ENCODE data around the gene GLIPR1L2.
A peak's percentile ranks its signal among the peaks of the same experiment; 100 is the strongest.
"Not testable (repeated sequence)": the region's sequence is repeated elsewhere in the genome, so short reads cannot be mapped to it uniquely, and the experiment has no call there.

The GLIPR1L2 gene

DNA sequence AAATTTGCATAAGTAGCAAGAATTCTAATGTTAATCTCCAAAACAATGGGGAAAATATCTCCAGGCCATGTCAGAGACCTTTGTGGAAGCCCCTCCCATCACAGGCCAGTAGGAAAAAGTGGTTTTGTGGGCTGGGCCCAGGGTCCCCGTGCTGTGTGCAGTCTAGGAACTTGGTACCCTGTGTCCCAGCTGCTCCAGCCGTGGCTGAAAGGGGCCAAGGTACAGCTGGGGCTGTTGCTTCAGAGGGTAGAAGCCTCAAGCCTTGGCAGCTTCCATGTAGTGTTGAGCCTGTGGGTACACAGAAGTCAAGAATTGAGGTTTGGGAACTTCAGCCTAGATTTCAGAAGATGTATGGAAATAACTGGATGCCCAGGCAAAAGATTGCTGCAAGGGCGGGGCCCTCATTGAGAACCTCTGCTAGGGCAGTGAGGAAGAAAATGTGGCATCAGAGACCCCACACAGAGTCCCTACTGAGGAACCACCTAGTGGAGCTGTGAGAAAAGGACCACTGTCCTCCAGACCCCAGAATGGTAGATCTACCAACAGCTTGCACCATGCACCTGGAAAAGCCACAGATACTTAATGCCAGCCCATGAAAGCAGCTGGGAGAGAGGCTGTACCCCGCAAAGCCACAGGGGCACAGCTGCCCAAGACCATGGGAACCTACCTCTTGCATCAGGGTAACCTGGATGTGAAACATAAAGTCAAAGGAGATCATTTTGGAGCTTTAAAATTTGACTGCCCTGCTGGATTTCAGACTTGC lies 51.0 kb downstream of the GLIPR1L2 start:
- H3K9me3 ChIP-seq; H3K4me1 ChIP-seq; H3K27me3 ChIP-seq (ENCODE audit: low read depth); H3K4me3 ChIP-seq; H3K36me3 ChIP-seq (replicated peaks); in situ Hi-C loops (cut with MboI; ENCODE audit: low sequenced_read_pairs): not testable (repeated sequence)
- peak; percentile 21 to 52 for DNase-seq (ENCODE audit: low spot score in 2 of 2)

DNA sequence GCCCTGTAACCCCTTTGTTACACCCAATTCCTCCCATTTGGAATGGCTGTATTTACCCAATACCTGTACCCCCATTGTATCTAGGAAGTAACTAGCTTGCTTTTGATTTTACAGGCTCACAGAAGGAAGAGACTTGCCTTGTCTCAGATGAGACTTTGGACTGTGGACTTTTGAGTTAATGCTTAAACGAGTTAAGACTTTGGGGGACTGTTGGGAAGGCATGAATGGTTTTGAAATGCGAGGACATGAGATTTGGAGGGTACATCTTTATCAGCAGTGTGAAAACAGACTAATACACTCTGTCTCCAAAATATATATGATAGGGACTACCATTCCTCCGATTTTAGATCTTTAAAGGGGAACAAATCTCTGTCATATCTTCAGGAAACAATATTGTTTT lies 51.6 kb downstream of the GLIPR1L2 start:
- H3K27me3 ChIP-seq (ENCODE audit: low read depth); H3K4me1 ChIP-seq; H3K36me3 ChIP-seq (replicated peaks); in situ Hi-C loops (cut with MboI; ENCODE audit: low sequenced_read_pairs); H3K9me3 ChIP-seq; H3K4me3 ChIP-seq; DNase-seq (ENCODE audit: low spot score in 2 of 2): not testable (repeated sequence)

DNA sequence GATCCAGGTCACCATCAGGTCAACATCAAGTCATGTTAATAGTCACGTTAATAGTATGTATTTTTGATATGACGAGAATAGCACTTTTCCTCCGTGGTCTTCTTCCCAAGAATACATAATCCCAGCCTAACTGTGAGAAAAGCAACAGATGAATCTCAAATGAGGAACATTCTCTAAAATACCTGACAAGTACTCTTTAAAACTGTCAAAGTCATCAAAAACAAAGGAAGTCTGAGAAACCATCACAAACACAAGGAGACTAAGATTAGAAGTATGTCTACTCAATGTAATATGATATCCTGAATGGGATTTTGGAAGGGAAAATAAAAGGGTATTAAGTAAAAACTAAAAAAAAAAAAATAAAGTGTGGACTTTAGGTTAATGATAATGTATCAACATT lies 52.8 kb downstream of the GLIPR1L2 start:
- Histone ChIP-seq H3K36me3 (replicated peaks) (no peaks in the 10 kb centered on the region), H3K4me1 (no peaks in the 10 kb centered on the region; the same call in 1 of the 2 replicates), H3K27me3 (ENCODE audit: low read depth) (no peaks in the 10 kb centered on the region; the same call in 1 of the 2 replicates), H3K9me3 (no peaks in the 10 kb centered on the region; the same call in 1 of the 2 replicates), H3K4me3 (no peak overlapping the region)
- in situ Hi-C loops (cut with MboI; ENCODE audit: low sequenced_read_pairs), result no loop called here
- no peak for DNase-seq (ENCODE audit: low spot score in 2 of 2)

DNA sequence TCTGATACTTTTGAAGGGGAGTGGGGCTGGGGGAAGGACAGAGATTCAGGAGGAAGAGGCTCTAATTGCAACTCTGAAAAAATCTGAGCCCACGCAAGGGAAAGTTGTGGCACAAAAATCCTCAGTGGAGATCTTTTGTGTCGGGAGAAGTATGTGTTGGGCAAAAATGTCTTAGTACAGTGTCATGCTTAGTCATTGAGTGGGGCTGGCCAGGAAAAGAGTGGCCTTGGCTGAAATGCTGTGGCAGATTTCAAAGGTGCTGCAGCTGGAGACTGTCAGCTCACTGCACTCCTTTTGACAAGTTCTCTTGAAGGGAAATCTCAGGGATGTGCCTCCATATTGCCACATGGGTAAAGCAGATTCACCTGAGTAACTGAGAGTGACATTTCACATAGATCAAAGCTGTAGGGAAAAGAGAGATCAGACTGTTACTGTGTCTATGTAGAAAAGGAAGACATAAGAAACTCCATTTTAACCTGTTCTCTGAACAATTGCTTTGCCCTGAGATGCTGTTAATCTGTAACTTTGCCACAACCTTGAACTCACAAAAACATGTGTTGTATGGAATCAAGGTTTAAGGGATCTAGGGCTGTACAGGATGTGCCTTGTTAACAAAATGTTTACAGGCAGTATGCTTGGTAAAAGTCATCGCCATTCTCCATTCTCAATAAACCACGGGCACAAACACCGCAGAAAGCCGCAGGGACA lies 53.7 kb downstream of the GLIPR1L2 start:
- Histone ChIP-seq H3K4me1 (no peaks in the 10 kb centered on the region; the same call in 1 of the 2 replicates), H3K4me3 (no peak overlapping the region), H3K36me3 (replicated peaks) (no peaks in the 10 kb centered on the region), H3K9me3 (no peaks in the 10 kb centered on the region; the same call in 1 of the 2 replicates), H3K27me3 (ENCODE audit: low read depth) (no peaks in the 10 kb centered on the region; the same call in 1 of the 2 replicates)
- in situ Hi-C loops (cut with MboI; ENCODE audit: low sequenced_read_pairs), result no loop called here
- no peak for DNase-seq (ENCODE audit: low spot score in 2 of 2)

DNA sequence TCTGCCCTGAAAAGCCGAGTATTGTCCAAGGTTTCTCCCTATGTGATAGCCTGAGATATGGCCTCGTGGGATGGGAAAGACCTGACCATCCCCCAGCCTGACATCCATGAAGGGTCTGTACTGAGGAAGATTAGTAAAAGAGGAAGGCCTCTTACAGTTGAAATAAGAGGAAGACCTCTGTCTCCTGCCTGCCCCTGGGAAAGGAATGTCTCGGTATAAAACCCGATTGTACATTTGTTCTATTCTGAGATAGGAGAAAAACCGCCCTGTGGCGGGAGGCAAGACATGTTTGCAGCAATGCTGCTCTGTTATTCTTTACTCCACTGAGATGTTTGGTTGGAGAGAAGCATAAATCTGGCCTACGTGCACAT lies 54.2 kb downstream of the GLIPR1L2 start:
- H3K4me3 ChIP-seq; DNase-seq (ENCODE audit: low spot score in 2 of 2); H3K36me3 ChIP-seq (replicated peaks); H3K9me3 ChIP-seq; H3K4me1 ChIP-seq; in situ Hi-C loops (cut with MboI; ENCODE audit: low sequenced_read_pairs); H3K27me3 ChIP-seq (ENCODE audit: low read depth): not testable (repeated sequence)

DNA sequence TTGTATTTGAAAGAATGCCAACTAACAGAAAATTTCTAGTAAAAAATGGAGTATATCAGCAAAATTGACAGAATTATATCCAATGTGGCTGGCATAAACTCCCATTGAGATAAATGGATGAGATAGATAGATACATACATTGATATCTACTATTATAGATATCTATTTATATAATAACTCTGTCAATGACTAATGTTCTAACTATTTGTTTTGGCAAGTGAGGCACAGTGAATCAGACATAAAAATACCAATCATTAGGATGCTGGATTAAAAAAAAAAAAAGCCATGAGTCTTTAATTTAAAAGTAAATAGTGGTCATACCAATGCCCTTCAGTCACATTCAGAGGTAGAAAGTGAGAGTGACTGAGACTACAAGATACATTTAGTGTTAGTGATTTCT lies 56.0 kb downstream of the GLIPR1L2 start:
- in situ Hi-C loops (cut with MboI; ENCODE audit: low sequenced_read_pairs), result no loop called here
- Histone ChIP-seq H3K36me3 (replicated peaks) (no peaks in the 10 kb centered on the region), H3K4me1 (no peaks in the 10 kb centered on the region; the same call in 1 of the 2 replicates), H3K4me3 (no peak overlapping the region), H3K9me3 (no peaks in the 10 kb centered on the region), H3K27me3 (ENCODE audit: low read depth) (no peaks in the 10 kb centered on the region; the same call in 1 of the 2 replicates)
- DNase-seq (ENCODE audit: low spot score in 2 of 2), result no peak

DNA sequence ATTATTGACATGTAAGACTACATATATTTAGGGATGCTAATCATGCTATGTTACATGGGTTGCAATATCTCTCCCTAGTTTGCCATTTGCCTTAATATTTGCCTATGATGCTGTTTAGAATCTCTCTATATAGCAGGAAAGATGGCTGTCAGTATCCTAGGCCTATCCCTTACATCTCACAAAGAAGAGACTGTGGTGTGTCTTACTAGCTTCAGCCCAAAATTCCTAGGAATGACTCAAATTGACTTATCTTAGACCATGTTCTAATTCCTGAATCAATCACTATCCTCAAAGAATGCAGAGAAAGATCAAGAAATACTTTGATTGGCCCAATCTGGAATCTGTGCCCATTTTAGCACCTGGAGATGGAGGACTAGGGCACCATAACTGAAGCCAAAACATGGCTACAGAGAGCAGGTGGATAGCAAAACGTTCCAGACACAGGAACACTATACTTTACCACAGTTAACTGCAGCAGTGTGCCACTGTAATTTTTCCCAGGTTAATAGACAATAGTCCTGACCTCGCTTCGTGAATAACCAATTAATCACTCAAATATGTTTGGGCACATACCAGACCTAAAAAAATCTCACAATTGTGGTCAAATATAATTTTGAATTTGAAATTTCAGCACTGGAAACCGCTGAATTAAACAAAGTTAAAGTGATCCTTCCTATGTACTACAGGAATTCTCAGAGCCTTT lies 57.0 kb downstream of the GLIPR1L2 start:
- Histone ChIP-seq H3K4me3 (no peak overlapping the region), H3K4me1 (no peaks in the 10 kb centered on the region), H3K27me3 (ENCODE audit: low read depth) (no peaks in the 10 kb centered on the region; the same call in 1 of the 2 replicates), H3K36me3 (replicated peaks) (no peaks in the 10 kb centered on the region), H3K9me3 (no peaks in the 10 kb centered on the region)
- DNase-seq (ENCODE audit: low spot score in 2 of 2), result no peak
- in situ Hi-C loops (cut with MboI; ENCODE audit: low sequenced_read_pairs), result no loop called here

DNA sequence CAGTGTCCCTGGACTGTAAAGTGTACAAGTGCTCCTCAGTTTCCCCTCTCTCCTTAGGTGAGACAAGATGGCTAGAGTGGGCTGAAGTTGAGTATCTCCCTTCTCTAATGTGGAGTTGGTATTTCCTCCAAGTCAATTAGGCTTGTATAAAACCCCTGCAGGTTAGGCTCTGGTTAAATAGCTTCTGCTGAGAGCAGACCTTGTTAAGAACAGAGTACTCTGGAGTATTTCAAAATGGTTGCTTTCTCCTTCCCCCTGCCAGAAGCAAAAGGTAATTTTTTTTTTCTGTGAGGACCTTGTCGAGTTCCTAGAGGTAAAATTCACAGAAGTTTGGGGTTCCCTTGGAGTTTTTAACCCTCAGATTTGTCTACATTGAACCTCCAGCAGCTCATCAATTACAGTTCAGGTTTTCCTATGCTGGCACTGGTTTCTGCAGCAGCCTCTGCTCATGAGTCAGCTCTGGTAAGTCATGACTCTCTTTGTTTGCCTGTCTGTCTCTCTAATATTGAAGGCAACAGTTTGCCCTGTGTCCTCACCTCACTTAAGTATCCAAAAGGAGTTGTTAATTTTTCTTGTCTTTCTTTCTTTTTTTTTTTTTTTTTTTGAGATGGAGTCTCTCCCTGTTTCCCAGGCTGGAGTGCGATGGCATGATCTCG lies 61.9 kb downstream of the GLIPR1L2 start:
- DNase-seq (ENCODE audit: low spot score in 2 of 2), result no peak
- no peaks in the 10 kb centered on the region; the same call in 1 of the 2 replicates for H3K27me3 ChIP-seq (ENCODE audit: low read depth)
- in situ Hi-C loops (cut with MboI; ENCODE audit: low sequenced_read_pairs), result no loop called here
- no peaks in the 10 kb centered on the region for H3K9me3 ChIP-seq
- H3K36me3 ChIP-seq (replicated peaks), result no peaks in the 10 kb centered on the region
- H3K4me3 ChIP-seq, result no peak overlapping the region
- no peaks in the 10 kb centered on the region for H3K4me1 ChIP-seq

DNA sequence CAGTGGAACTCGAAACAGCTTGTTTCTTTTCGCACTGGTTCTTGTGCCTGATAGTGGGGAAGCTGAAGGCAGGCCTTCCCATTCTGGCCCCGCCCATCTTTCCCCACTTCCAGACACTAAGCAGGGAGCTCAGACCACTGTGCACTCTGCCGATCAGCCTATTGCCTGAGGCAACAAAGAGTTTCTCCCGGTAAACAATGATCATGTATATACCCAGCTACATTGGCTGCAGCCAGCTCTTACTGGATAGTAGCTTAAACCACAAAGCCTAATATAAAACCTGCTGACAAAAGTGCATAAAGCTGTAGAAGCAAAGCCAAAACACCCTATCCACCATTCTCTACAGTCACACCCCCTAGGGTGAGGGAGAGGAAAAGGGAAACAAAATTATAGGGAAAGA lies 65.0 kb downstream of the GLIPR1L2 start:
- Histone ChIP-seq H3K27me3 (ENCODE audit: low read depth) (no peaks in the 10 kb centered on the region; the same call in 1 of the 2 replicates), H3K36me3 (replicated peaks) (no peaks in the 10 kb centered on the region), H3K9me3 (no peaks in the 10 kb centered on the region), H3K4me1 (no peaks in the 10 kb centered on the region), H3K4me3 (no peak overlapping the region)
- in situ Hi-C loops (cut with MboI; ENCODE audit: low sequenced_read_pairs), result no loop called here
- DNase-seq (ENCODE audit: low spot score in 2 of 2), result peak; percentile 38 to 69

DNA sequence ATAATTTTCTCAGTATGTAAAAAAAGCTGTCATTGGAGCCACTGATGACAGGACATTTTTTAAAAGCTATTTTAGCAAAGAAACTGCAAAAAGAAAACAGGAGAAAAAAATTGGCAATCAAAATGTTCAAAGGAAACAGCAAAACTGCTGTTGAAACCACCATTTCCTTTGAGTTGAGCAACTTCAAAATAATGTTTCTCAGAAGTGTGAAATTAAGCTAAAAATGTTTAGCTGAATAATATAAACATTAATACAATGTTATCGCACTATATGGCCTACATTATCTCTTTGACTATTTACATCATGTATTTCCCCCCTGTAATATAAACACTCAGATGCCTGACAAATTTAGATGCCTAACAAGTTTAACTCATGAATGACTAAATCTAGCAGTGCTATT lies 66.3 kb downstream of the GLIPR1L2 start:
- in situ Hi-C loops (cut with MboI; ENCODE audit: low sequenced_read_pairs), result no loop called here
- no peak for DNase-seq (ENCODE audit: low spot score in 2 of 2)
- no peaks in the 10 kb centered on the region for H3K4me1 ChIP-seq
- no peaks in the 10 kb centered on the region for H3K9me3 ChIP-seq
- no peaks in the 10 kb centered on the region for H3K36me3 ChIP-seq (replicated peaks)
- no peaks in the 10 kb centered on the region; the same call in 1 of the 2 replicates for H3K27me3 ChIP-seq (ENCODE audit: low read depth)
- H3K4me3 ChIP-seq, result no peak overlapping the region

DNA sequence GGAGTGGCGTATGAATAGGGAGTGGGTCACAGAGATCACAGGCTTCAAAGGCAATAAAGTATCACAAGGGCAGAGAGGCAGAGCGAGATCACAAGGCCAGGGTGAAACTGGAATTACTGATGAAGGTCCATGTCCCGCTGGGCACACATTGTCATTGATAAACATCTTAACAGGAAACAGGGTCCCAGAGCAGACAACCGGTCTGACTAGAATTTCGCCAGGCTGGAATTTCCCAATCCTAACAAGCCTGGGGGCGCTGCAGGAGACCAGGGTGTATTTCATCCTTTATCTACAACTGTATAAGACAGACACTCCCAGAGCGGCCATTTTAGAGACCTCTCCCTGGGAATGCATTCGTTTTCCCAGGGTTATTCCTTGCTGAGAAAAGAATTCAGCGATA lies 67.0 kb downstream of the GLIPR1L2 start:
- H3K36me3 ChIP-seq (replicated peaks); H3K9me3 ChIP-seq; DNase-seq (ENCODE audit: low spot score in 2 of 2); H3K27me3 ChIP-seq (ENCODE audit: low read depth); in situ Hi-C loops (cut with MboI; ENCODE audit: low sequenced_read_pairs); H3K4me1 ChIP-seq; H3K4me3 ChIP-seq: not testable (repeated sequence)

DNA sequence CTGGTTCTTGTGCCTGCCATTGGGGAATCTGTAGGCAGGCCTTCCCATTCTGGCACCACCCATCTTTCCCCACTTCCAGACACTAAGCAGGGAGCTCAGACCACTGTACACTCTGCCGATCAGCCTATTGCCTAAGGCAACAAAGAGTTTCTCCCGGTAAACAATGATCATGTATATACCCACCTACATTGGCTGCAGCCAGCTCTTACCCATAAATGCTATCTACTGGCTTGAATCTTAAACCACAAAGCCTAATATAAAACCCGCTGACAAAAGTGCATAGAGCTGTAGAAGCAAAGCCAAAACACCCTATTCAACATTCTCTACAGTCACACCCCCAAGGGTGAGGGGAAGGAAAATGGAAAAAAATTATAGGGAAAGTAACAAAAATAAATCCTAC lies 68.9 kb downstream of the GLIPR1L2 start:
- Histone ChIP-seq H3K4me3 (no peak overlapping the region), H3K9me3 (no peaks in the 10 kb centered on the region), H3K4me1 (no peaks in the 10 kb centered on the region), H3K36me3 (replicated peaks) (no peaks in the 10 kb centered on the region), H3K27me3 (ENCODE audit: low read depth) (no peaks in the 10 kb centered on the region)
- no peak for DNase-seq (ENCODE audit: low spot score in 2 of 2)
- in situ Hi-C loops (cut with MboI; ENCODE audit: low sequenced_read_pairs), result no loop called here

DNA sequence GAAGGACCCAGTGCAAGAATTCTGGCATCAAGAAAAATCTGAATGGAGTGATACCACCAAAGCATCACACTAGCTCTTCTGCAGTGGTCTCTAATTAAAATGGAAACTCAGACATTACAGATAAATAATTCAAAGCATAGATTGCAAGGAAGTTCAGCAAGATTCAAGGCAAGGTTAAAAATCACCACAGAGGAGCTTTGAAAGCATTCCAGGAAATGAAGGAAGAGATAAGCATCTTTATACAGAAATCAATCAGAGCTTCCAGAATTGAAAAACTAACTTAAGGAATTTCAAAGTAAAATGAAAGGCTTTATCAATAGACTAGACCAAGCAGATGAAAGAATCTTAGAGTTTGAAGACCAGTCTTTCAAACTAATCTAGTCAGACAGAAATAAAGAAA lies 69.3 kb downstream of the GLIPR1L2 start:
- Histone ChIP-seq H3K9me3 (no peaks in the 10 kb centered on the region), H3K36me3 (replicated peaks) (no peaks in the 10 kb centered on the region), H3K4me3 (no peak overlapping the region), H3K27me3 (ENCODE audit: low read depth) (no peaks in the 10 kb centered on the region), H3K4me1 (no peaks in the 10 kb centered on the region)
- in situ Hi-C loops (cut with MboI; ENCODE audit: low sequenced_read_pairs), result no loop called here
- DNase-seq (ENCODE audit: low spot score in 2 of 2), result no peak

Measured in HAP-1 (cell line).